Ishikawa (cell line): ENCODE results near the gene WWOX.

Source experiments
- CEBPB ChIP-seq: IDR thresholded peaks from 2 replicates; pipeline ENCODE4 v1.6.1; 2012
- CREB1 ChIP-seq: IDR thresholded peaks from 2 replicates; pipeline ENCODE4 v1.6.1; 2012; ENCODE audit warnings: low read depth
- EGR1 ChIP-seq: IDR thresholded peaks from 2 replicates; pipeline ENCODE4 v1.6.1; 2012
- EP300 ChIP-seq: IDR thresholded peaks from 2 replicates; pipeline ENCODE4 v1.6.1; 2012; ENCODE audit warnings: borderline replicate concordance
- FOXM1 ChIP-seq: IDR thresholded peaks from 2 replicates; pipeline ENCODE4 v1.6.1; 2012; ENCODE audit warnings: low read depth, borderline replicate concordance
- MAX ChIP-seq: IDR thresholded peaks from 2 replicates; pipeline ENCODE4 v1.6.1; 2012
- NFIC ChIP-seq: IDR thresholded peaks from 2 replicates; pipeline ENCODE4 v1.6.1; 2012
- RAD21 ChIP-seq: IDR thresholded peaks from 2 replicates; pipeline ENCODE4 v1.6.1; 2012; ENCODE audit warnings: low read depth
- TAF1 ChIP-seq: IDR thresholded peaks from 2 replicates; pipeline ENCODE4 v1.6.1; 2012; ENCODE audit warnings: low read depth, mild to moderate bottlenecking
- TCF12 ChIP-seq: IDR thresholded peaks from 2 replicates; pipeline ENCODE4 v1.6.1; 2012; ENCODE audit warnings: low read depth
- TEAD4 ChIP-seq: IDR thresholded peaks from 2 replicates; pipeline ENCODE4 v1.6.1; 2012
- USF1 ChIP-seq: IDR thresholded peaks from 2 replicates; pipeline ENCODE4 v1.6.1; 2012
- YY1 ChIP-seq: IDR thresholded peaks from 2 replicates; pipeline ENCODE4 v1.6.1; 2012; ENCODE audit warnings: low read depth
- ZBTB7A ChIP-seq: IDR thresholded peaks from 2 replicates; pipeline ENCODE4 v1.6.1; 2012; ENCODE audit warnings: low read depth
- TF ChIP-seq, protein P1 (sequence below): IDR thresholded peaks from 2 replicates; pipeline ENCODE4 v1.6.1; 2012; ENCODE audit warnings: low read depth, mild to moderate bottlenecking

WWOX gene

GRCh38 chr16:78094998-78095397, 4.5 kb upstream of the WWOX start:
- TF ChIP-seq YY1, result no peak
- TF ChIP-seq FOXM1, result no peak
- TF ChIP-seq EP300, result no peak

DNA sequence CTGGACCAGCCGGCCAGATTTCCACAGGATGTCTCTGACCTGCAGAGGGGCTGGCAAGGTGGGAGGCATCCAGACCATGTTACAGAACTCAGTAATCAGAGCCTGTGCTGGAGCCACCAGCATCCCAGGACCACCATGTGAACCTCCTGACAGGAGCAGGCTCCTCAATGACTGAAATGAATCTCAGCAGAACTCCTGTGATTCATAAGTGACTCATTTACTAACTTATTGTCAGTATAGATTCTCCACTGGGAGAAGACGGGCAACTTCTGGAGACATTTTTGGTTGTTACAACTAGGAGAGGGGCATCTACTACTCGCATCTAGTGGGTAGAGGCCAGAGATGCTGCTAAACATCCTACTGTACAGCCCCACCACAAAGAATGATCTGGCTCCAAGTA, 3.1 kb upstream of the WWOX start:
- TF ChIP-seq TCF12, result no peak
- no peak for TF ChIP-seq EP300
- no peak for TF ChIP-seq TAF1
- no peak for TF ChIP-seq FOXM1
- TF ChIP-seq CEBPB, result no peak
- TF ChIP-seq USF1, result no peak
- TF ChIP-seq CREB1, result no peak
- TF ChIP-seq EGR1, result no peak
- TF ChIP-seq YY1, result no peak
- no peak for TF ChIP-seq RAD21
- TF ChIP-seq NFIC, result no peak
- TF ChIP-seq ZBTB7A, result no peak
- TF ChIP-seq TEAD4, result no peak
- TF ChIP-seq, protein P1, sequence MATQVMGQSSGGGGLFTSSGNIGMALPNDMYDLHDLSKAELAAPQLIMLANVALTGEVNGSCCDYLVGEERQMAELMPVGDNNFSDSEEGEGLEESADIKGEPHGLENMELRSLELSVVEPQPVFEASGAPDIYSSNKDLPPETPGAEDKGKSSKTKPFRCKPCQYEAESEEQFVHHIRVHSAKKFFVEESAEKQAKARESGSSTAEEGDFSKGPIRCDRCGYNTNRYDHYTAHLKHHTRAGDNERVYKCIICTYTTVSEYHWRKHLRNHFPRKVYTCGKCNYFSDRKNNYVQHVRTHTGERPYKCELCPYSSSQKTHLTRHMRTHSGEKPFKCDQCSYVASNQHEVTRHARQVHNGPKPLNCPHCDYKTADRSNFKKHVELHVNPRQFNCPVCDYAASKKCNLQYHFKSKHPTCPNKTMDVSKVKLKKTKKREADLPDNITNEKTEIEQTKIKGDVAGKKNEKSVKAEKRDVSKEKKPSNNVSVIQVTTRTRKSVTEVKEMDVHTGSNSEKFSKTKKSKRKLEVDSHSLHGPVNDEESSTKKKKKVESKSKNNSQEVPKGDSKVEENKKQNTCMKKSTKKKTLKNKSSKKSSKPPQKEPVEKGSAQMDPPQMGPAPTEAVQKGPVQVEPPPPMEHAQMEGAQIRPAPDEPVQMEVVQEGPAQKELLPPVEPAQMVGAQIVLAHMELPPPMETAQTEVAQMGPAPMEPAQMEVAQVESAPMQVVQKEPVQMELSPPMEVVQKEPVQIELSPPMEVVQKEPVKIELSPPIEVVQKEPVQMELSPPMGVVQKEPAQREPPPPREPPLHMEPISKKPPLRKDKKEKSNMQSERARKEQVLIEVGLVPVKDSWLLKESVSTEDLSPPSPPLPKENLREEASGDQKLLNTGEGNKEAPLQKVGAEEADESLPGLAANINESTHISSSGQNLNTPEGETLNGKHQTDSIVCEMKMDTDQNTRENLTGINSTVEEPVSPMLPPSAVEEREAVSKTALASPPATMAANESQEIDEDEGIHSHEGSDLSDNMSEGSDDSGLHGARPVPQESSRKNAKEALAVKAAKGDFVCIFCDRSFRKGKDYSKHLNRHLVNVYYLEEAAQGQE, result no peak
- TF ChIP-seq MAX, result no peak

- TF ChIP-seq TCF12, result no peak
- TF ChIP-seq FOXM1, result no peak
- TF ChIP-seq YY1, result no peak
- TF ChIP-seq USF1, result no peak
- TF ChIP-seq, protein P1, result no peak
- no peak for TF ChIP-seq CREB1
- TF ChIP-seq MAX, result no peak
- TF ChIP-seq RAD21, result no peak
- no peak for TF ChIP-seq CEBPB
- no peak for TF ChIP-seq ZBTB7A
- no peak for TF ChIP-seq TAF1
- TF ChIP-seq EGR1, result no peak
- TF ChIP-seq NFIC, result no peak
- TF ChIP-seq EP300, result no peak
- TF ChIP-seq TEAD4, result no peak
These were observed 1.9 kb upstream of the WWOX start for GRCh38 chr16:78097548-78097947.

DNA sequence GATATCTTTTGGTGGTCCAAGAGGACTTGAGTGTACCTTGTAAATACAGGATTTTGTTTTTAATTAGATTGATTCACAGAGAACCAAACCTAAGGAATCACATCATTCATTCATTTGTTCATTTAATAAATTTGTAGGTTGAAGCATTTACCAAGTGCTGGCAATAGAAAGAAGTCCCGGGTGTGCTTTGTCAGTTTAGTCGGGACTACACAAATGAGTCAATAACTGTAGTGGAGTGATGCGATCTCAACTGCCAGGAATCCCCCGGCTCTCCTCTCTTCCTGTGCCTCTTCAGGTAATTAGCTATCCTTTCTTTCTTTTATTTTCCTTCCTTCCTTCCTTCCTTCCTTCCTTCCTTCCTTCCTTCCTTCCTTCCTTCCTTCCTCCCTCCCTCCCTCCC, 1.4 kb upstream of the WWOX start:
- no peak for TF ChIP-seq TCF12
- TF ChIP-seq USF1, result no peak
- no peak for TF ChIP-seq ZBTB7A
- TF ChIP-seq EP300, result no peak
- no peak for TF ChIP-seq CREB1
- no peak for TF ChIP-seq TEAD4
- TF ChIP-seq NFIC, result no peak
- TF ChIP-seq, protein P1, result no peak
- no peak for TF ChIP-seq MAX
- no peak for TF ChIP-seq EGR1
- TF ChIP-seq TAF1, result no peak
- no peak for TF ChIP-seq FOXM1
- no peak for TF ChIP-seq RAD21
- TF ChIP-seq YY1, result no peak
- no peak for TF ChIP-seq CEBPB
